HG02588 (cell line): ENCODE data around the gene HRAS.

Experiments
- ATAC-seq: cut with Tn5 transposase; IDR thresholded peaks from one replicate; pipeline ENCODE4 v1.9.1; 2021; ENCODE audit warnings: mild to moderate bottlenecking, moderate library complexity; ENCODE audit not compliant: unreplicated experiment

Gene HRAS

DNA sequence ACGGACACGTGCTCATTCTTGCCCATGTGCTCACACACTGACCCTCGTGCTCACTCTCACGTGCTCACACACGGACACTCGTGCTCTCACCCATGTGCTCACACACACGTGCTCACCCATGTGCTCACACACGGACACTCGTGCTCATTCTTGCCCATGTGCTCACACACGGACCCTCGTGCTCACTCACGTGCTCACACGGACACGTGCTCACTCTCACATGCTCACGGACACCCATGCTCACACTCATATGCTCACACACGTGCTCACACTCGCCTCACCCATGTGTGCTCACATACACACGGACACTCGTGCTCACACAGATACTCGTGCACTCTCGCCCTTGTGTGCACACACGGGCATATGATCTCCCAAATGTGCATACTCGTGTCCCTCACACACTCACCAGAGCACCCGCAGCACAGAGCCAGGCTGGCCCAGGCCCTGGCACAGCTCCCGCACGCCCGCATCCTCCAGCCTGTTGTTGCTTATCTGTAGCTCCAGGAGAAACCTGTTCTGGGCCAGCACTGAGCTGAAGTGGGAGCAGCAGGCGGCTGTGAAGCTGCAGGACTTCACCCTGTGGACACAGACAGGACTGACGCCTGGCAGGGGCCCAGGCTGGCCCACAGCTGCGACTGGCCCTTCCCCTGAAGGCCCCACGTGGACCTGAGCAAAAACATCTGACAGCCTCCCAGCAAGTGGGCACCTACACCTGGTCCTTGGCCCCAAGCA lies 37.6 kb downstream of the HRAS start:
- ATAC-seq: no peak

DNA sequence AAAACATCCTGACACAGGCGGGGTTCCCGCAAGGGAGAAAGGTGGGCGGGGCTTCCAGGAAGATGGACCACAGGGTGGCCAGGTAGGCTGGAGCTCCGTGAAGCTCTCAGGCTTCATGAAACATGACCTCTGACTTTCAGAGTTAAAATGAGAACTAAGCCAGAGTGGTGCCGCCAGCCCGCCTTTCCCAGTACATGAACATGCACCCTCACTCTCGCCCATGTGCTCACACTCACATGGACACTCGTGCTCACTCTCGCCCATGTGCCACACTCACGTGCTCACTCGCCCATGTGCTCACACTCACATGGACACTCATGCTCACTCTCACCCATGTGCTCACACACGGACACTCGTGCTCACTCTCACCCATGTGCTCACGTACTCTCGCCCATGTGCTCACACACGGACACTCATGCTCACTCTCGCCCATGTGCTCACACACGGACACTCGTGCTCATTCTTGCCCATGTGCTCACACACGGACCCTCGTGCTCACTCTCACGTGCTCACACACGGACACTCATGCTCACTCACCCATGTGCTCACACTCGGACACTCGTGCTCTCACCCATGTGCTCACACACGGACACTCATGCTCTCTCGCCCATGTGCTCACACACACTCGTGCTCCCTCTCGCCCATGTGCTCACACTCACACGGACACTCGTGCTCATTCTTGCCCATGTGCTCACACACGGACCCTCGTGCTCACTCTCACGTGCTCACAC lies 38.4 kb downstream of the HRAS start:
- ATAC-seq: no peak

DNA sequence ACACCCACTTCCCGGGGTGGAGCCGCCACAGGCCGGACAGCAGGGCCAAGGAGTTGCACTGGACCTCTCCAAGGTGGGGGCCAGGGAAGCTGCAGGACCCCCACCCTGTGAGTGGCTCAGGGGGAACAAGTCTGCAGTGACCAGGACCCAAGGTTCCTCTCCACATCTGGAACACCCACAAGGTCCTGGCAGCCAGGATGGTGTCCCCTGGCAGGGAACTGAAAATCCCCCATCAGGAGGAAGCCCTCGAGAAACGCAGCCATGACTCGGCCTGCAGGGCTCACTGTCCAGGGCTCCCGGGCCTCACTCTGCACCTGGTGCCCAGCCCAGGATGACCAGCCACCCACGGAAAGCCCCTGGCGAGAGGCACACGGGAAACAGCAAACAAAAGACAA lies 39.8 kb downstream of the HRAS start:
- no peak for ATAC-seq

DNA sequence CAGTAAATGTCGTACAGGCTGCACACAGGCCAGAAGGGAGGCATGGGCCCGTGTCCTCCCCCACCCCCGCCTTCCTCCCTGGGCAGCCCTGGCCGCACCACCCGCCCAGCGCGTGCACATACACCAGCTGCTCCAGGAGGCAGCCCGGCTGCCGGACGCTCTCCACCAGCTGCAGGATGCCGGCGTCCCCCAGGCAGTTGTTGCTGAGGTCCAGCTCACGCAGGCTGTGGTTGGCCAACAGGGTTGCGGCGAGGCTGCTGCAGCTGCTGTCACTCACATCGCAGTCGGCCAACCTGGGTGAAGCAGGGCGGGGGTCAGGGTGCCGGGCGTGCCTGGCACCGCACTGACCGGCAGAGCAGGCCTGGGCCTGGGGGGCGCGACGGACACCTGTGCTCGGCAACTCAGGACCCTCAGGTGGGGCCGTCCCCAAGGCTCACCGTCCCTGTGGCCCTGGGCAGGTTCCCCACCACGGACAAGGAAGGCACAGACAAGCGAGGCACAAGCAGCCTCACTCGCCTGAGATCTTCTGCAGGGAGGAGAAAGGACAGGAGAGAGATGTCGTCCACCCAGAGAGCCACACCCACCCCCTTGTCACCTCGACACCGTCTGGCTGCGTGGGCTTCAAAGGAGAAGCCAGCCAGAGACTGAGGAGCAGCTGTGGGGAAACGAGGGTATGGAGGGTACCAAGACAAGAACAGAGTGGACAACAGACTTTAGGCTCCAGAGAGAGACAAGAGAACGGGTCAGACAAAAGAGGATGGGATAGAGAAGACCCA lies 40.4 kb downstream of the HRAS start:
- ATAC-seq: no peak

DNA sequence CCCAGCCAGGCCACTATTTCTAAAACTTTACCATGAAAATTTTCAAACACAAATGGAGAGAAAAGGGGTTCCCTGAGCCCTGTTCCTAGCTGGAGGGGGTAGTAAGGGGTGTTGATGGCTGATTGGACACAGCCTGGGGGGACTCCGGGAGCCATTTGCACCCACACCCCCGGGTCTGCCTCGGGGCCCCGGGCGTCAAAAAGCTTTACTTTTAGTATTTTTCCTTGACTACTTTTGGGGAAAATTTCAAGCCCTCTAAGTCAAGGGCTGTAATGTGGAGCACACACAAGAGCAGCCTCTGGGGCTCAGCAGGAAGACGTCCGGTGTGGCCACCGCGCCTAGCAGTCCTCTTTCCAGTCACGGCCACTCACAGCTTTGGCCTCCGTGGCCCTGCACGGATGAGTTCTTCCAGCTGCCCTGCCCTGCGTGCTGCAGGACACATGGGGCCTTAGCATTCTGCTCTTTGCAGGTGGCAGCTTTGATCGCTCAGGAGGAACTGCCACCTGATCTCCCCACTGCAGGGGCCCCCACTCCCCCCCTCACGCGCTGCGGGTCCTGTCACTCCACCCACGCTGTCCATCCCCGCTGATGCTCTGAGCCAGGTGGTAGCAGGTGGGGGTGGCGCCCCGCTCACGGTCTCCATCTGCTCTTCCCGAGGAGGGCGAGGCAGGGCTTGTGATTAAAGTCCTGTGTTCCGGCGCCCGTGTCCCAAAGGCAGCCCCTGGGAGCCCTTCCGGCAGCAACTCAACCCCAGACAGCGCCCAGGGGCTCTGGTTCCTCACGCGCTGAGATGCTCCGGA lies 42.7 kb downstream of the HRAS start:
- no peak for ATAC-seq

DNA sequence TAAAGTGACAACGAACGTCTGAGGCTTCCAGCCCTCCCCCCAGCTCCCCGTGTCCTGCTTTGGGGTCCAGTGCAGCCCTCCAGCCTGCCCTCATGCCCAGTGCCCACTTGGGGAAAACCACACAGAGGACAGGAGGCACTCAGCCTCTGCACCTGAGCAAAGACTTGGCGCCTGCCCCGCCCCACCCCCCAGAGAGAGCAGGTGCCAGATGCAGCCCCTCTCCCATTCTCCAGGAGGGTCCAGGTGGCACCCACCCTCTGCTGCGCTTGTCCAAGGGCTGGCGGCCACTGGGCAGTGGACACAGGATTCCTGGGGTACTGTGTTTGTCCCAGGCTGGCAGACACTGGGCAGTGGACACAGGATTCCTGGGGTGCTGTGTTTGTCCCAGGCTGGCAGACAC lies 44.0 kb downstream of the HRAS start:
- no peak for ATAC-seq

DNA sequence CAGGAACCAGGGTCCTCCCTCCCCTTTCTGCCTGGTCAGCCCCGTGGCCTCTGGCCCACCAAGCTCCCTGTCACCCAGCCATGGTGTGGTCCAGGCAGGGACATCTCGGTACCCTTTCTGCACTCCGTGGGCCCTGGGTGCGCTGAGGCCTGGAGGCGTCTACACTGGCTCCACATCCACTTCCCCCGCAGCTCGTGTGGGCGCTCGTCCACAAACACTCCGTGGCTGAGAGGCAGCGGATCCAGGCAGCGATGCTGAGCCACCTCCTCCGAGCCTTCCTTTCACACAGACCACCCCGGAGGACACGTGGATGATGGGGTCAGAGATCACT lies 44.5 kb downstream of the HRAS start:
- ATAC-seq: no peak

DNA sequence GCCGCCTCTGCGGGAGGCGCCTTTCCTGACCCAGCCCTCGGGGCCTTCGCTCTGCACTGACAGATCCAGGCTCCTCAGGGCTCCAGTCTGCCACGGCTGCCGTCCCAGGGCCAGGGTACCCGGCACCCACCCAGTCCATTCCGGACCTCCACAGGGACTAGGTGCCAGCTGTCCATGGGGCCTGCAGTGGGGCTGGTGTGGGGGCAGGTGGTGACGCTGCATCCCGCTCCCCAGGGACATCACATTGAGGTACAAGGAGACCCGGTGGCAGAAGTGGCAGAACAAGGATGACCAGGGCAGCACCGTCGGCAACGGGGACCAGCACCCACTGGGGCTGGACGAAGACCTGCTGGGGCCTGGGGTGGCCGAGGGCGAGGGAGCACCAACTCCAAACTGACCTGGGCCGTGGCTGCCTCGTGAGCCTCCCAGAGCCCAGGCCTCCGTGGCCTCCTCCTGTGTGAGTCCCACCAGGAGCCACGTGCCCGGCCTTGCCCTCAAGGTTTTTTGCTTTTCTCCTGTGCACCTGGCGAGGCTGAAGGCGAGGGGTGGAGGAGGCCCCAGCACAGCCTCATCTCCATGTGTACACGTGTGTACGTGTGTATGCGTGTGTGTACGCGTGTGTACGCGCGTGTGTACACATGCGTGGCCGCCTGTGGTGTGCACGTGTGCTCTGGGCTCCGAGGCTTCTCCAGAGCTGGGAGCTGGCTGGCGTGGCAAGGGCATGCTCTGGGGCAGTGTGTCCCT lies 45.0 kb downstream of the HRAS start:
- no peak for ATAC-seq

DNA sequence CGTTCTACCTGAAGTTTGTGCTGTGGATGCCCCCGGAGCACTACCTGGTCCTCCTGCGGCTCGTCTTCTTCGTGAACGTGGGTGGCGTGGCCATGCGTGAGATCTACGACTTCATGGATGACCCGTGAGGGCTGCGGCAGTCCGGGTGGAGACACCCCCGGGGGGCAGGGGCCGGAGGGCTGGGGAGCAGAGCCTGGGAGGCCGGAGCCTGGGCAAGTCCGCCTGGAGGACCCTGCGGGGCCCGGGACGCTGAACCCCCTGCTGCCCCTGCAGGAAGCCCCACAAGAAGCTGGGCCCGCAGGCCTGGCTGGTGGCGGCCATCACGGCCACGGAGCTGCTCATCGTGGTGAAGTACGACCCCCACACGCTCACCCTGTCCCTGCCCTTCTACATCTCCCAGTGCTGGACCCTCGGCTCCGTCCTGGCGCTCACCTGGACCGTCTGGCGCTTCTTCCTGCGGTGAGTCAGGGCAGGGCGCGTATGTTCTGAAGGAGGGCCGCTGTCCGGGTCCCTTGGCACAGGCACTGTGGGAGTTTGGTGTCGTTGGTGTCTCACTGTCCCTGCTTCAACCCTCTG lies 45.7 kb downstream of the HRAS start:
- no peak for ATAC-seq

DNA sequence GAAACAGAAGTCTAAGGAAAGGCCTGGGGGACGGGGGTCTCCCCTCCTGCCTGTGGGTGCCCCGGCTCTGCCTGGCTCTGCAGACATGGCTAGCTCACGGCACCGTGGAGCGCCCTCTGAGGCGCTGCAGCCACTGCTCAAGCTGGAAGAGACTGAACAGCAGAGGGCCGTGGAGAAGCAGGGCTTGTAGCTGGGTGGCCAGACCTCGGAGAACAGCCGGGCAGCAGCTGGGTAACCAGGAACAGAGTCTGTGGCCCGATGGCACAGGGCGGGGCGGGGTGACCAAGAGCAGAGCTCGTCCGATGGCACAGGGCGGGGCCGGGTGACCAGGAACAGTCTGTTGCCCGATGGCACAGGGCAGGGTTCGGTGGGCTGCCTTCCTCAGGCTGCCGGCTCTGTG lies 46.4 kb downstream of the HRAS start:
- no peak for ATAC-seq

DNA sequence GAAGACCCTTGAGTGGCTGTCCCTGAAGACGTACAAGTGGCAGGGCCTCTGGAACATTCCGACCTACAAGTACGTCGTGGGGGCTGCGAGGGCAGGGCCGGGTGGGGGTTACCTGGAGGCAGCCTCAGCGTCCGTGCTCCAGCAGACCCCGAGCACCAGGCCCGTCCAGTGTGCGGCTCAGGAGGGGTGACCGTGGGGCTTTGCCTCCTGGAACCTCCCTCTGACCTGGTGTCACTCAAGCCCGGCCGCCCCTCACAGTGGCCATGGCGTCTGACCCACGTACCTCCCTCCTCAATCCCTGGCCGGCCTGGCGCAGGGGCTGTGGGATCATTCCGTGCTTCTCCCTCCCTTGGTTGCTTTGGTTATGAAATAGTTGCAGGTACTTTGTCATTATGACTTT lies 46.8 kb downstream of the HRAS start:
- ATAC-seq: no peak

DNA sequence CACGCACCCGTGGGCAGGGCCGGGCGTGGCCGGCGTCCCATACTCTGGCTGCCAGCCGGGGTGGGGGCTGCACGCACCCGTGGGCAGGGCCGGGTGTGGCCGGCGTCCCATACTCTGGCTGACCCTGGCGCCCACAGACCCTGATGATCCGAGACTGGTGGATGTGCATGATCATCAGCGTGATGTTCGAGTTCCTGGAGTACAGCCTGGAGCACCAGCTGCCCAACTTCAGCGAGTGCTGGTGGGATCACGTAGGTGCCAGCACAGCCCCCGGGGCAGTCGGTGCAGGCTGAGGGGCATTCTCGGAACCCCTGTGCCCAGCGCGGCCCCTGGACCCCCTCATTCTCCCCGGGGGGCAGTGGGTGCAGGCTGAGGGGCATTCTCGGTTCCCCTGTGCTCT lies 47.3 kb downstream of the HRAS start:
- no peak for ATAC-seq

DNA sequence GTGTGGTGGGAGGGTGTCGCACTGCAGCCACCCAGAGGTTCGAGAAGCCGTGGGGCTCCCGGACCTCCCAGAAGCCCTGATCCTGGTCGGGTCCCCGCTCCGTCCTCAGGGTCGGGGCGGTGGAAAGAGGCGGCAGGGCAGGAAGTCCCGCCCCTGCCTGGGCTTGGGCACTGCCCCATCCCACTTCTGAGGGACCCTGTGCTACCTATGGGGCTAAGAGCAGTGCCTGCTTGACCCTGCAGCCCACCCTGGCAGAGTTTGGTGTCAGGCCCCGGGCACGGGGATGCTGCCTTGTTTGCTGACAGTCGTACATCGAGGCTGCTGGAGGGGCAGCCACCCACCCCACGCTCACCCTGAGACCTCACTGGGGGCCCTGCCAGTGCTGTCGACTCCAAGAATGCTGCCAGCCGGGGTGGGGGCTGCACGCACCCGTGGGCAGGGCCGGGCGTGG lies 47.8 kb downstream of the HRAS start:
- no peak for ATAC-seq

DNA sequence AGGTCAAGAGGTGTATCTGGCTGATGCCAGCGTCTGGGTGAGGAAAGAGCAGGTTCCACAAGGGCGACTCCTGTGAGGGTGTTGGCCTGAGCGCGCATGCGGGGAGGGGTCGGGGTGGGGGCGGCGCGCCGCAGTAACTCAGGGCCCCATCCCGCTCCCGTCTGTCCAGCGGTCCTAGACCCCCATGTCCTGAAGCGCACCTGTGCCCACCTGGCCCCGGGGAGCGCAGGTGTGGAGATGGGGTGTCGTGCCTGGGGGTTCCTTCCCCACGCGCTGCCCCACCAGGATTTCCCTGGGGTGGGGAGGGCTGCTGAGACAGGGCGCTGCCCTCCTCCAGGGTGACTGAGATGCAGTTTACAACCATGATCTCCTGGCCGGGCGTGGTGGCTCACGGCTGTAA lies 49.2 kb downstream of the HRAS start:
- ATAC-seq: no peak

DNA sequence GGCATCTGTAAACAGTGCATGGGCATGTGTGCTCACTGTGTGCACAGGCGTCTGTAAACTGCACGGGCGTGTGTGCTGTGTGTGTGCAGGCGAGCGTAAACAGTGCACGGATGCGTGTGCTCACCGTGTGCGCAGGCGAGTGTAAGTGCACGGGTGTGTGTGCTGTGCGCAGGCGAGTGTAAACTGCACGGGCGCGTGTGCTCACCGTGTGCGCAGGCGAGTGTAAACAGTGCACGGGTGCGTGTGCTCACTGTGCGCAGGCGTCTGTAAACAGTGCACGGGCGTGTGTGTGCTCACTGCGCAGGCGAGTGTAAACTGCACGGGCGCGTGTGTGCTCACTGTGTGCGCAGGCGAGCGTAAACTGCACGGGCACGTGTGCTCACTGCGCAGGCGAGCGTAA lies 50.8 kb downstream of the HRAS start:
- no peak for ATAC-seq
